HepG2 (cell line): ENCODE measurements around the gene PDCD10. TPM values are rescaled to one million over a fixed set of nuclear protein-coding genes. Genes with fewer than 3 reads are reported as not detected.

Experiments used
- ATF7-NPFF ChIP-seq: sonication (generic); formaldehyde crosslinking; IDR thresholded peaks from 2 replicates; pipeline ENCODE4 v1.8.1; 2023; ENCODE audit warnings: mild to moderate bottlenecking, low read depth, missing genetic modification reagents, moderate library complexity
- BRCA1 ChIP-seq: sonication (generic); formaldehyde crosslinking; IDR thresholded peaks from 2 replicates; pipeline ENCODE4 v1.4.0; 2020; ENCODE audit warnings: missing genetic modification reagents
- E2F1 ChIP-seq: sonication (generic); formaldehyde crosslinking; IDR thresholded peaks from 2 replicates; pipeline ENCODE4 v1.5.0; 2020; ENCODE audit warnings: missing genetic modification reagents
- EP300 ChIP-seq, 3 experiments: sonication (generic) in 1 of 3; formaldehyde crosslinking in 1 of 3; IDR thresholded peaks; 2 replicates each; pipeline versions ENCODE4 v1.5.1 to v1.6.1; 2011 to 2020; ENCODE audit warnings: low read depth in 2 of 3, low read length in 2 of 3, borderline replicate concordance in 1 of 3, improper control_type of control experiment in 1 of 3, mild to moderate bottlenecking in 1 of 3, missing genetic modification reagents in 1 of 3, moderate library complexity in 1 of 3
- GMEB1 ChIP-seq: sonication (generic); formaldehyde crosslinking; IDR thresholded peaks from 2 replicates; pipeline ENCODE4 v1.5.1; 2020; ENCODE audit warnings: missing genetic modification reagents, mild to moderate bottlenecking, borderline replicate concordance
- HMGA1 ChIP-seq: sonication (generic); formaldehyde crosslinking; conservative IDR thresholded peaks from 2 replicates; pipeline ENCODE4 v1.4.0; 2020; ENCODE audit warnings: missing genetic modification reagents
- HMGXB4 ChIP-seq, 2 experiments: sonication (generic) in 1 of 2; formaldehyde crosslinking in 1 of 2; IDR thresholded peaks; 2 replicates each; pipeline versions ENCODE4 v1.4.0 to v1.6.1; 2018 to 2020; ENCODE audit warnings: missing genetic modification reagents in 2 of 2, borderline replicate concordance in 1 of 2, low read depth in 1 of 2, mild to moderate bottlenecking in 1 of 2, missing biosample characterization in 1 of 2
- HNRNPK ChIP-seq: fragments of 200-400 bp; formaldehyde crosslinking; IDR thresholded peaks from 2 replicates; pipeline ENCODE4 v1.6.1; 2018; ENCODE audit warnings: low read length, low read depth, moderate library complexity, mild to moderate bottlenecking; ENCODE audit not compliant: poor library complexity, severe bottlenecking
- HNRNPLL ChIP-seq: fragments of 200-400 bp; formaldehyde crosslinking; IDR thresholded peaks from 2 replicates; pipeline ENCODE4 v1.6.1; 2017; ENCODE audit warnings: mild to moderate bottlenecking, low read depth, low read length; ENCODE audit not compliant: poor library complexity, severe bottlenecking
- KAT7 ChIP-seq: IDR thresholded peaks from 2 replicates; pipeline ENCODE4 v1.6.1; 2018; ENCODE audit warnings: borderline replicate concordance, missing compliant biosample characterization
- KDM5B ChIP-seq: sonication (generic); formaldehyde crosslinking; IDR thresholded peaks from 2 replicates; pipeline ENCODE4 v1.4.0; 2020; ENCODE audit warnings: missing genetic modification reagents, mild to moderate bottlenecking, borderline replicate concordance
- MLLT10 ChIP-seq: sonication (generic); formaldehyde crosslinking; IDR thresholded peaks from 2 replicates; pipeline ENCODE4 v1.4.0; 2020; ENCODE audit warnings: missing genetic modification reagents
- MXD3 ChIP-seq: IDR thresholded peaks from 2 replicates; pipeline ENCODE4 v1.6.1; 2016; ENCODE audit warnings: mild to moderate bottlenecking, missing biosample characterization, missing genetic modification reagents
- RBM39 ChIP-seq: fragments of 200-400 bp; formaldehyde crosslinking; IDR thresholded peaks from one replicate; pipeline ENCODE4 v1.6.1; 2018; ENCODE audit warnings: antibody characterized with exemption, mild to moderate bottlenecking, low read depth, low read length; ENCODE audit not compliant: poor library complexity, severe bottlenecking
- RFX3 ChIP-seq: IDR thresholded peaks from 2 replicates; pipeline ENCODE4 v1.6.1; 2016; ENCODE audit warnings: missing biosample characterization, missing genetic modification reagents
- ZNF180 ChIP-seq: sonication (generic); formaldehyde crosslinking; IDR thresholded peaks from 2 replicates; pipeline ENCODE4 v1.4.0; 2020; ENCODE audit warnings: low read depth, missing genetic modification reagents, borderline replicate concordance
- ZNF234 ChIP-seq: sonication (generic); formaldehyde crosslinking; conservative IDR thresholded peaks from 2 replicates; pipeline ENCODE4 v1.5.1; 2020; ENCODE audit warnings: mild to moderate bottlenecking, missing genetic modification reagents
- ZNF513 ChIP-seq: sonication (generic); formaldehyde crosslinking; conservative IDR thresholded peaks from 2 replicates; pipeline ENCODE4 v1.5.0; 2020; ENCODE audit warnings: missing genetic modification reagents
- ZNF605 ChIP-seq: sonication (generic); formaldehyde crosslinking; IDR thresholded peaks from 2 replicates; pipeline ENCODE4 v1.8.0; 2022; ENCODE audit warnings: mild to moderate bottlenecking, missing genetic modification reagents
- ZNF839 ChIP-seq: sonication (generic); formaldehyde crosslinking; IDR thresholded peaks from 2 replicates; pipeline ENCODE4 v1.4.0; 2020; ENCODE audit warnings: missing genetic modification reagents, mild to moderate bottlenecking, borderline replicate concordance
- polyA plus RNA-seq, 8 experiments: library from polyadenylated mRNA; depleted of rRNA in 3 of 8; stranded (reverse) in 7 of 8; unstranded in 1 of 8; fragments of >200 nt; fragmentation: Illumina TruSeq in 4 of 8; extraction: Trizol in 4 of 8; gene quantifications; 2 replicates each; pipeline versions ENCODE4 v1.2.1 to v1.2.3, GENCODE V29; 2011 to 2016; ENCODE audit warnings: low read depth in 4 of 8, missing spikeins in 1 of 8, mixed read lengths in 1 of 8; ENCODE audit not compliant: insufficient read depth in 1 of 8
- total RNA-seq, 5 experiments: library from RNA; depleted of rRNA; stranded (reverse); fragments of >200 nt; fragmentation: Illumina TruSeq; extraction: Trizol; gene quantifications; 2 replicates each; pipeline ENCODE4 v1.2.3, GENCODE V29; 2016; ENCODE audit warnings: low read depth in 1 of 5

The PDCD10 gene
- total and polyA plus RNA-seq, 2 of the 13 experiments (the other 11 are each of a cell fraction or from before 2014, with no cell fraction given), result 48.5 to 53.9 TPM

GRCh38 chr3:167735233-167736138 is 794 bp upstream of the PDCD10 start, which contains the start of gene SERPINI1 (continued):
- TF ChIP-seq E2F1 (CRISPR knock-in tag) (no peak), ZNF180 (no peak), RFX3 (CRISPR knock-in tag) (no peak), ZNF605 (CRISPR knock-in tag) (no peak), EP300 (IDR thresholded peaks at IDR 0.05; ENCODE audit: low read depth in 2 of 2, low read length in 2 of 2) (no peak), EP300 (CRISPR knock-in tag; IDR thresholded peaks at IDR 0.05; ENCODE audit: borderline replicate concordance) (no peak), GMEB1 (no peak; the same call in 1 of the 2 replicates), BRCA1 (no peak), KAT7 (CRISPR knock-in tag) (no peak; the same call in 1 of the 2 replicates), RBM39 (peak; percentile 85), MXD3 (peak; percentile 84), ZNF839 (CRISPR knock-in tag) (0 out of 2 replicates have a peak, but pooled peaks have one; percentile 27), MLLT10 (no peak), ATF7-NPFF (CRISPR knock-in tag) (no peak), HMGXB4 (CRISPR knock-in tag; IDR thresholded peaks at IDR 0.05; ENCODE audit: borderline replicate concordance in 1 of 2, low read depth in 1 of 2) (no peak; a peak in 1 of 4 replicates), HNRNPK (no peak), ZNF513 (no peak), ZNF234 (CRISPR knock-in tag) (0 out of 2 replicates have a peak, but pooled peaks have one; percentile 52), HMGA1 (CRISPR knock-in tag) (no peak), HNRNPLL (no peak), KDM5B (0 out of 2 replicates have a peak, but pooled peaks have one; percentile 11)
